NCI-H2171 (cell line): ENCODE measurements around the gene CA5A.

Experiments
- DNase-seq: peaks from one replicate; lab custom pipeline; 2025; lab: John Stamatoyannopoulos, UW

Gene CA5A

GRCh38 chr16:87848676-87849345 lies 87.5 kb downstream of the CA5A start:
- no peak for DNase-seq

DNA sequence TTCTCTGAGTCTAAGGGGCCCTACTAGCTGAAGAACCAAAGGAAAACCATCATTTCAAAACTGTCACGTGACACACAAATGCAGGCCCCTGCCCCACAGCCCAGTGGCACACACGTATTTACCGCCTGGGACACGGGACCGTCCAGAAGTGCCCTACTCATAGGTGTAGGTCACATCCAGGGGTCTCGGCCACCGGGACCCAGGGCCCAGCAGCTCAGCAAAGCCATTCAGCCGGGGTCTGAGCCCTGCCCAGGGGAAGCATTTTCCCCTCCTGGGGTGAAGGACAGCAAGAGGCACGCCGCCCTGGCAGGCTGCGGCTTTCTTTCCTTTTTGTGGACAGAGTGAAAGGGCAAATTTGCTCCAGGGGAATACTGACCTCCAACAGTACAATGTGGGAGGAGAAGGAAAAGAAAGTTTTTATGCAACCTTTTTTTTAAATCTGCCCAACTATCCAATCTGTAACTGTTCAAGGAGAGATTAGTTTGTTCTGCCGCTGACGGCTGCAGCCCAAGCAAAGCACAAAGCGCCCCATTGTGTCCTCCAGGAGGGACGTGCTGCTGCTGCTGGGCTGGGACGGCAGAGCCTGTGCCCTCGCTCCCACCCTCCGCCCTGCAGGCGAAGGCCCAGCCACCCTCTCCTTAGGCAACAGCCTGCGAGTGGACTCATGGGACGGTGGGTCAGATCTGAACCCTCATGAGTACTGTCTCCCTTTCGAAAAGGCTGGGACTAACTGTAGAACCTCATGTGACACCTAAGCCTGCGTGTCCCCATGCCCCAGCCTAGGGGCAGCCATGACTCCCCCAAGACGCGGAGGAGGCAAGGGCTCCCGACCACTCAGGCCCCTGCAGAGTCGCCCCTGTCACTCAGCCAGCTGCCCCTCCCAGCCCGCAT lies 88.3 kb downstream of the CA5A start:
- DNase-seq, result no peak

DNA sequence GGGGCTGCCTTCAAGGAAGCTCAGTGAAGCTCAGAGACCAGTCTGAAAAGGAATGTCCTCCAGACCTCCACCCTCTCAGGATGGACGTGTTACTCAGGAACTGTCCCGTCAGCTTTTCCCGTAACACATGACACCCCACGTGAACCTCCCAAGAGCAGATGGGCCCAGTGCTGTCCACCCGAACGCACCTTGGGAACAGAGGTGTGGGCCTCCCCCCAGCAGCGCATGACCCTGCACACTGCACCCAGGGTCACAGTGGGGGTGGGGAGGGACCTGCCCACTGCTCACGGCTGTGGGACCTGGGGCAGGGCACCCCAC lies 88.9 kb downstream of the CA5A start:
- no peak for DNase-seq

- DNase-seq, result no peak
Observed at GRCh38 chr16:87846705-87847466, 89.4 kb downstream of the CA5A start.

- no peak for DNase-seq
Observed at GRCh38 chr16:87845807-87846619, 90.3 kb downstream of the CA5A start.

GRCh38 chr16:87845213-87845612 lies 91.1 kb downstream of the CA5A start:
- no peak for DNase-seq

DNA sequence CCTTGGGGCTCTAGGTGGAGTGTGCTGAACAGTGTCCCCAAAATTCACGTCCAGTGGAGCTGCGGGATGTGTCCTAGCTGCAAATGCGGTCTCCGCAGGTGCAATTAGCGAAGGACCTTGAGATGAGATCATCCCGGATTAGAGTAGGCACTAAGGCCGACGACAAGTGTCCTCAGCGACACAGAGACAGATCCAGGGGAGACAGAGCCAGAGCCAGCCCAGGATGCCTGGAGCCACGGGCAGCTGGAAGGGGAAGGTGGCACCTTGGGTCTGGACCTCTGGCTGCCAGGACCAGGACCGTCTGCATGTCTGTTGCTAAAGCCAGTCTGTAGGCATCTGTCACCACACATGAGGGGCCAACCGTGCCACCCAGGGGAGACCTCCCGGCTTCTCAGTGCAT lies 91.5 kb downstream of the CA5A start:
- no peak for DNase-seq

- DNase-seq, result no peak
Observed at GRCh38 chr16:87844120-87844733, 92.1 kb downstream of the CA5A start.

GRCh38 chr16:87843678-87844105 lies 92.6 kb downstream of the CA5A start:
- no peak for DNase-seq

DNA sequence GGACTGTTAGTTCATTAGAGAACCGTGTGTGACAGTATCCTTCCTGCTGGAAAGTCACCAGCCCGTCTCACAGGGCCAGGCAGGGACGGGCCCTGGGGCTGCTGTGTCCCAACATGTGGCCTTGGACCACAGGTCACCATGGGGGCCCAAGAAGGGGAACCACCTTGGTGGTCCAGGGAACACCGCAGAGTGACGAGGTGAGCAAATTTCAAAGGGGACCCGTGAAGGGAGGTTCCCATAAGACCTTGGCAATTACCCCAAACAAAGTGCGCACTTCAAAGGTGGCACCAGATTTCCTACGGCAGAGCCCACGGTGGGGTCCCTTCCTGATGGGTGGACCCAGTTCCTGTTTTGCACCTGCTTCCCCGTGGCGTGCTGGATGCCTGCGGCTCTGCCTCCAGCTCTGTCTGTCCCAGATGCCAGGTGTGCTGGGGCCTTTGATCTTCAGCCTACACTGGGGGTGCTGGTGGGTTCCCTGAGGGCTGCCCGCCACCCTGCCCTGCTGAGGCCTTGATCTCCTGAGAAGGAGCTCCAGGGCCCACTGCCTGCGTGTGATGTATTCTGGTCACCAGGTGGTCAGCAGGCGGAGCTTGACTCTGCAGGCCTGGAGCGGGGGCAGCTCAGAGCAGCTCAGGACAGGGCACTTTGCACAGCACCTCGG lies 94.0 kb downstream of the CA5A start:
- no peak for DNase-seq

- DNase-seq, result no peak
Observed at GRCh38 chr16:87841340-87842208, 94.8 kb downstream of the CA5A start.

DNA sequence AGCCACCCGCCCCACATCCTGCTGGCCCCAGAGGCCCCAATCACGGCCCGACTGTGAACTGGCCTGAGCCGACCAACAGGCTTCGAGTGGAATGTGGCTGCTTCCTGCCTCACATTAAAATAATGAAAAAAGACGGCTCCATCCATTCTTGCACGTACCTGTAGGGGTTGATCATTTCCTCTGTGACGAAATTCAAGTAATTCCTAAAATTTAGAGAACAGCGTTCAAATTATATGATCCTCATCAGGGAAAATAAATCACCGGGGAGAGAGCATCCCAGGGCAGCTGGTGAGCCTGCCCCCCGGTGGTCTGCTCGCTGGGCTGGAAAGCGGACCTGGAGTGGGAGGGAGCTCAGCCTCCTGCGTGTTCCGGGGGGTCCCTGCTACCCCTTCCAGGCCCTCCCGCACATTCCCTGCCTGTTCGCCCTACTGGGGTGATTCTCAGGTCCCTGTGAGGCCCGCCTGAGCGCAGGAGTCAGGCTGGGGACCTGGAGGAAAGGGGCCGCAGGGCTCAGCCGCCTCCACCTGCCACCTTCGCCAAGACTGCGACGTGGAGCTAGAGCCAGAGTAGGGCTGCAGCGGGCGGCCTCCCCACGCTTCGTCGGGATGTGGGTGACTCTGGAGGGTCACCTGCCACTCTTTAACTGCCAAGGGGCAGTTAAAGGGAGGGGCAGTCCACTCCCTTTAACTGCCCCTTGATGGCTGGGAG lies 95.9 kb downstream of the CA5A start:
- no peak for DNase-seq

DNA sequence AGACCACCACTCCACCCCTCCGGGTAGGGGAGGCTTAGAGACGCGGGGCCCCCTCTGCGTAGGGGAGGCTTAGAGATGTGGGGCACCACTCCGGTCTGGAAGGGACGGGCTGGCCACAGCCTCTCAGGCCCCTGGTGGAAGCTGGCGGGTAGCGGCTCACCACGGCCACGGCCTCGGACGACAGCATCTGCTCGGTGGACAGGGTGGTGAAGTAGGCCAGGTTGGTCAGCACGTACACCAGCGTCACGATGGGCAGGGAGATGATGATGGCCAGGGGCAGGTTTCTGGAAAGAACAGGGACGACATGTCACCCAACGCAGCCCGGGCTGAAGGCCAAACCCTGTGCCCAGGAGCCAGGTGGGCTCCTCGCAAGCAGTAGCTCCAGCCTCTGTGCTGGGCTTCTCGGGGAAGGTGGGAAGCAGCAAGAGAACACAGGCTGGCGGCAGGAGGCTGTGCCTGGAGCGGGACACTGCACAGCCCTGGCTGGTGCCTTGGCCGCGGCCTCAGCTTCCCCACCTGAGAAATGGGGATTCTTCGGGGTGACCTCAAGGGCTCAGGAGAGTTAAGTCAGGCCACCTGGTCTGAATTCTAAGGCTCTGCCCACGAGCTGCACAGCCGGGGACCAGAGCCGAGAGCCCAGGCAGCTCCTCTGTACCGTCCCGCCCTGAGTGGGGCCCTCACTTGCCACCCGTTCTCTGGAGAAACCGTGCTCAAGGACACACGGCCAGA lies 96.6 kb downstream of the CA5A start:
- DNase-seq, result no peak

- DNase-seq, result no peak
Observed at GRCh38 chr16:87838643-87839541, 97.4 kb downstream of the CA5A start.
